Stimulated activated CD4-positive, alpha-beta T cell treated with anti-CD3 and anti-CD28 coated beads, Interleukin-4, amount 100 ng/mL, for 1 hour (primary cell): ENCODE measurements around the gene NLRP7.
"Not testable (repeated sequence)": the region's sequence is repeated elsewhere in the genome, so short reads cannot be mapped to it uniquely, and the experiment has no call there.

Source experiments
- DNase-seq: peaks from one replicate; pipeline ENCODE4 v3.0.0-alpha.2; 2020

The NLRP7 gene

DNA sequence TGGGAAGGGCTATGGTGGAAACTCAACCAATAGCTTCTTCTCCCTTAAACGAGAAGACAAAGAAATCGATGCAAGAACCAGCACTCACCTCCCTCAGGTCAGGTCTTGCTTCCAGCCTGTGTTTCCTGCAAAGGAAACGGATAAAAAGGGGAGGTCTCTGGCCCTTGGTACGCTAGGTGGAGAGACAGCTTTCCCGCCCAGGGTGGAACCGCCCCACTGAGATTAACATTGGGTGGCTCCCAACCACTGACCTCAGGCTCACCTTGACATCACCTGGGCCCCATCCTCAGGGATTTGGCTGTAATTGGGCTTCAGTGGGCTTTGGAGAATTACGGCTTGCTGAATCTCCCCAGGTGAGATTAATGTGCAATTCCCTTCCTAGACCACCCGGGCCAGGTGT is at the start of gene NLRP7:
NLRP7 (minus strand) TSS at position 150 of the 400 bp plus-strand sequence.
- no peak for DNase-seq

DNA sequence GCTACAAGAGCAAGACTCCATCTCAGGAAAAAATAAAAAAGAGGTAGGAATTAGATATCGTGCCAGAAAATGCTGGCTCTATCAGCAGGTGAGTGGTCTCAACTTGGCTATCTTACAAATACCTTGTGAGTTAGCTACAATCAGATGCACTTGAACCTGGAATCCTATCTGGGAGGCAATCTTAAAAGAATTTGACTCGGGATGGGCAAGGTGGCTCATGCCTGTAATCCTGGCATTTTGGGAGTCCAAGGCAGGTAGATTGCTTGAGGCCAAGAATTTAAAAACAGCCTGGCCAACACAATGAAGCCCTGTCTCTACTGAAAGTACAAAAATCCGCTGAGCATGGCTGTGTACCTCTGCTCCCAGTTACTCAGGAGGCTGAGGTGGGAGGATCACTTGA is 48.2 kb upstream of the NLRP7 start:
- DNase-seq: no peak

DNA sequence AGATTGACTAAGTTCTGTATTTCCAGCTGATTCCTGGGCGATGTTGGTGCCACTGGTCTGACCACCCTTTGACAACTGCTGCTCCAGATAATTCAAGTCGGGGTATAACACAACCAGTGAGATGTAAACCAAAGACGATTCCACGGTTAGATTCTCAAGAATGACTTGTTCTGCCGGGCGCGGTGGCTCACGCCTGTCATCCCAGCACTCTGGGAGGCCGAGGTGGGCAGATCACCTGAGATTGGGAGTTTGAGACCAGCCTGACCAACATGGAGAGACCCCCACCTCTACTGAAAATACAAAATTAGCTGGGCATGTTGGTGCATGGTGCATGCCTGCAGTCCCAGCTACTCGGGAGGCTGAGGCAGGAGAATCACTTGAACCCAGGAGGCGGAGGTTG is 42.2 kb upstream of the NLRP7 start:
- not testable (repeated sequence) for DNase-seq

DNA sequence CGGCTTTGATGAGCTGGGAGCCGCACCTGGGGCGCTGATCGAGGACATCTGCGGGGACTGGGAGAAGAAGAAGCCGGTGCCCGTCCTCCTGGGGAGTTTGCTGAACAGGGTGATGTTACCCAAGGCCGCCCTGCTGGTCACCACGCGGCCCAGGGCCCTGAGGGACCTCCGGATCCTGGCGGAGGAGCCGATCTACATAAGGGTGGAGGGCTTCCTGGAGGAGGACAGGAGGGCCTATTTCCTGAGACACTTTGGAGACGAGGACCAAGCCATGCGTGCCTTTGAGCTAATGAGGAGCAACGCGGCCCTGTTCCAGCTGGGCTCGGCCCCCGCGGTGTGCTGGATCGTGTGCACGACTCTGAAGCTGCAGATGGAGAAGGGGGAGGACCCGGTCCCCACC is 35.2 kb upstream of the NLRP7 start:
- not testable (repeated sequence) for DNase-seq

DNA sequence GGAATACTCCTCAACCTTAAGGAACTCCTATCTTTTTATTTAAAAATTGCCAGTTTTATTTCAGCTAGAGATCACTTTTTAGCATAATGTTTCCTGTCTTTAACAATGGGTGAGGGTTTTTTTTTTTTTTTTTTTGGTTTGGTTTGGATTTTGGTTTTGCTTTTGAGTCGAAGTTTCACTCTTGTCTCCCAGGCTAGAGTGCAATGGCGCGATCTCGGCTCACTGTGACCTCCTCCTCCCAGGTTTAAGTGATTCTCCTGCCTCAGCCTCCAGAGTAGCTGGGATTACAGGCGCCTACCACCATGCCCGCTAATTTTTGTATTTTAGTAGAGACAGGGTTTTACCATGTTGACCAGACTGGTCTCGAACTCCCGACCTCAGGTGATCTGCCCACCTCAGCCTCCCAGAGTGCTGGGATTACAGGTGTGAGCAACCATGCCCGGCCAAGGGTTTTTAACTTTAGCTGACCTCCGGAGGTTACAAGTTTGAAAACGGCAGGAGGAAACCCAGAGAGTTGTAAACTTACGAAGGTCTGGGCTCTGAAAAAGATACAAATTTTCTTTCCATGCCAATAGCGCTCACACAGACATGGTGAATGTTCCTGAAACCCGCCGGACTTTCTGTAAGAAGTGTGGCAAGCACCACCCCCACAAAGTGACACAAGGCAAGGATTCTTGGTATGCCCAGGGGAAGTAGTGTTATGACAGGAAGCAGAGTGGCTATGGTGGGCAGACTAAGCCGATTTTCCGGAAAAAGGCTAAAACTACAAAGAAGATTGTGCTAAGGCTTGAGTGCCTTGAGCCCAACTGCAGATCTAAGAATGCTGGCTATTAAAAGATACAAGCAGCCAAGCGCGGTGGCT is 26.1 kb upstream of the NLRP7 start:
- not testable (repeated sequence) for DNase-seq

DNA sequence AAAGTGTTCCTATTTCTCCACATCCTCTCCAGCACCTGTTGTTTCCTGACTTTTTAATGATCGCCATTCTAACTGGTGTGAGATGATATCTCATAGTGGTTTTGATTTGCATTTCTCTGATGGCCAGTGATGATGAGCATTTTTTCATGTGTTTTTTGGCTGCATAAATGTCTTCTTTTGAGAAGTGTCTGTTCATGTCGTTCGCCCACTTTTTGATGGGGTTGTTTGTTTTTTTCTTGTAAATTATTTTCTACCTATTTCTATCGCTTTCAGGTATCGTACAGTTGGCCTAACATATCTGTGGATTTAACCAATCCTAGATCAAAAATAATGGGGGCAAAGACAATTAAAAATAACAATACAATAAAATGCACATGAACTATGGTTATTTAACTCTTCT is 24.1 kb upstream of the NLRP7 start:
- not testable (repeated sequence) for DNase-seq

DNA sequence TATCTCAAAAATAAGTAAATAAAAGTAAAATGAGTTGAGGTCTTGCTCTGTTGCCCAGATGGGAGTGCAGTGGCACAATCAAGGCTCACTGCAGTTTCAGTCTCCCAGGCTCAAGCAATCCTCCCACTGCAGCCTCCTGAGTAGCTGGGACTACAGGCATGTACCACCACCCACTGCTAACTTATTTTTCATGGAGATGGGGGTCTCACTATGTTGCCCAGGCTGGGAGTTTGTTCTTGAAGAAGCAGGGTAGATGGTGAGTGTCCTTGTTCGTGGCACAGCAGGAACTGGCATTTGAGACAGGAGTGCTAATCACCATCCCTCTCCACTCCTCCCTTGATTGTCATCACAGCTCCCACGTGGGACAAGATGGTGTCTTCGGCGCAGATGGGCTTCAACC is 22.3 kb upstream of the NLRP7 start:
- DNase-seq: no peak

DNA sequence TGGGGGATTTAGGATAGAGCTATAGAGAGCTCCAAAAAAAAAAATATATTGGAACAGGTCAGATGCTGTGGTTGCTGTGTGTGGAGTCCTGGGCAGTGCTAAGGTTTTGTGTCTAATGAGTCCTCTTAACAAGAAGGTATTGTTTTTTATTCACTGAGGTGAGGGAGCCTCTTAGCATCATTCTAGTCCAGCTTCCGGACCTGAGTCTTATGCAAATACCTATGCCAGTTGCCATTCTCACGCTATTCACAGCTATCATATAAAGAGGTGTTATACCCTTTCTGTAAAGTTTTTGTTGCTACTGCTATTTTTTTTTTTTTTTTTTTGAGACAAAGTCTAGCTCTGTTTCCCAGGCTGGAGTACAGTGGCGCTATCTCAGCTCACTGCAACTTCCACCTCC is 20.3 kb upstream of the NLRP7 start:
- DNase-seq: no peak

DNA sequence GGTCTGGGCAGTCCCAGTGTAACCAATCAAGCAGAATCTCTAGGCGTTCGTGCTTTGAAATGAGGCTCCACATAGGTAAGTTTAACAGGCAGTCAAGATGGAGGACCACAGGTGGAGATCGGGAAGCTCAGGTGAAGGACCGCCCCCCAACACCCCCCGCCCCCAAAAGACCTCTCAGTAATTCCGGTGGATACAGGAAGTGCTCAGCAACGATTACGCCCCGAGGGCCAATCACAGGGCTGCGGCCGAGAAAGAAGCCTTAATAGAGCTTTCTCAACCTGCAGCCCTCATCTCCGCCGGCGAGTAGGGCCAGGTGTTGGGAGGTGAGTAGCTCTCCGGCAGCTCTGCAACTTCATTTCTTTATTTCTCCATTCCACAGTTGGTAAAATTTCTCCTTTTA is 17.7 kb upstream of the NLRP7 start:
- DNase-seq: not testable (repeated sequence)

DNA sequence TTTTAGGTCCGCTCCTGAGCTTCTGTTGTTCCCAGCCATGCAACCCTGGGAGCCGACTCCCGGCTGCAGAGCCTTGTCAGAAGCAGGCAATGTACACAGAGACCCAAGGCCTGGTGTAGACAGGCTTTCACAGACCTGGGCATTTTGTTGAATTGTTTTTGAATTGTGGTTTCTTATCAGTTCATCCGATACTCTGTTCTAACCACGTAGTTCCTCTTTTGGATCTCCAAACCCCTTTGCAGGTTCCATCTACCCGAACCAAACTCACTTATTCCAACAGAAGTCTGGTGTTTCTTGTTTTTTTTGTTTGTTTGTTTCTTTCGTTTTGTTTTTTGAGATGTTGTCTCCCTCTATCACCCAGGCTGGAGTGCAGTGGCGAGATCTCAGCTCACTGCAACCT is 12.5 kb upstream of the NLRP7 start:
- no peak for DNase-seq

DNA sequence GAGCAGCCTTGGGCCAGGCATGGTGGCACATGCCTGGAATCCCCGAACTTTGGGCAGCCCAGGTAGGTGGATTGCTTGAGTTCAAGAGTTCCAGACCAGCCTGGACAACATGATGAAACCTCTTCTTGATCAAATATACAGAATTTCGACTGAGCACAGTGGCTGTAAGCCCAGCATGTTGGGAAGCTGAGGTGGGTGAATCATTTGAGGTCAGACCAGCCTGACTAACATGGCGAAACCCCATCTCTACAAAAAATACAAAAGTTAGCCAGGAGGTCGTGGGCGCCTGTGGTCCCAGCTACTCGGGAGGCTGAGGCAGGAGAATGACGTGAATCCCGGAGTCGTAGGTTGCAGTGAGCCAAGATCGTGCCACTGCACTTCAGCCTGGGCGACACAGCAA is 8.0 kb upstream of the NLRP7 start:
- no peak for DNase-seq

DNA sequence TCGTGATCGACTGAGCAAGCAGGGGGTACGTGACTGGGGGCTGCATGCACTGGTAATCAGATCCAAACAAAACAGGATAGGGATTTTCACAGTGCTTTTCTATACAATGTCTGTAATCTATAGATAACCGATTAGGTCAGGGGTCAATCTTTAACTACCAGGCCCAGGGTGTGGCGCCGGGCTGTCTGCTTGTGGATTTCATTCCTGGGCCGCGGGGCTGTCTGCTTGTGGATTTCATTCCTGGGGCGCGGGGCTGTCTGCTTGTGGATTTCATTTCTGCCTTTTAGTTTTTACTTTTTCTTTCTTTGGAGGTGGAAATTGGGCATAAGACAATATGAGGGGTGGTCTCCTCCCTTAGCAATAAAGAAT is 6.0 kb upstream of the NLRP7 start:
- DNase-seq: not testable (repeated sequence)

DNA sequence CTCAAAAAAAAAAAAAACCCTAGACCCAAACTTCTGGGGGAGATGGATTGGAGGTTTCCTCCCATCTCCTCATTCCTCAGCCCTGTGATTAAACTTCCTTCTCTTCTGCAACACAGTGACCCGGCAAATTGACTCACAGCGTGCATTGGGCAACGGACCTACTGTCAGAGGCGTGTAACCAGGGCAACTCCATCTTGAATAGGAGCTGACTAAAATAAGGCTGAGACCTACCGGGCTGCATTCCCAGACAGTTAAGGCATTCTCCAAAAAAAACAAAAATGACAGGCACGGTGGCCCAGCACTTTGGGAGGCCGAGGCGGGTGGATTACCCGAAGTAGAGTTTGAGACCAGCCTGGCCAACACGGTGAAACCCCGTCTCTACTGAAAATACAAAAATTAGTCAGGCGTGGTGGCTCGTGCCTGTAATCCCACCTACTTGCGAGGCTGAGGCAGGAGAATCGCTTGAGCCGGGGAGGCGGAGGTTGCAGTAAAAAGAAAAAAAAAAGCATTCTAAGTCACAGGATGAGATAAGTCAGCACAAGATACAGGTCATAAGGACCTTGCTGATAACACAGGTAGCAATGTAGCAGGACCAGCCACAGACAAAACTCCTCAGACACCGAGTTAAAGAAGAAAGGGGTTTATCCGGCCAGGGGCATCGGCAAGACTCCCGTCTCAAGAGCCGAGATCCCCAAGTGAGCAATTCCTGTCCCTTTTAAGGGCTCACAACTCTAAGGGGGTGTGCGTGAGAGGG is 5.4 kb upstream of the NLRP7 start:
- no peak for DNase-seq

DNA sequence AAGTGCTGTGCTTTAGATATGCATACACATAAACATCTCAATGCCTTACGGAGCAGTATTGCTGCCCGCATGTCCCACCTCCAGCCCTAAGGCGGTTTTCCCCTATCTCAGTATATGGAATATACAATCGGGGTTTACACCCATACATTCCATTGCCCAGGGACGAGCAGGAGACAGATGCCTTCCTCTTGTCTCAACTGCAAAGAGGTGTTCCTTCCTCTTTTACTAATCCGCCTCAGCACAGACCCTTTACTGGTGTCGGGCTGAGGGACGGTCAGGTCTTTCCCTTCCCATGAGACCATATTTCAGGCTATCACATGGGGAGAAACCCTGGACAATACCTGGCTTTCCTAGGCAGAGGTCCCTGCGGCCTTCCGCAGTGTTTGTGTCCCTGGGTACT is 3.2 kb upstream of the NLRP7 start:
- not testable (repeated sequence) for DNase-seq

DNA sequence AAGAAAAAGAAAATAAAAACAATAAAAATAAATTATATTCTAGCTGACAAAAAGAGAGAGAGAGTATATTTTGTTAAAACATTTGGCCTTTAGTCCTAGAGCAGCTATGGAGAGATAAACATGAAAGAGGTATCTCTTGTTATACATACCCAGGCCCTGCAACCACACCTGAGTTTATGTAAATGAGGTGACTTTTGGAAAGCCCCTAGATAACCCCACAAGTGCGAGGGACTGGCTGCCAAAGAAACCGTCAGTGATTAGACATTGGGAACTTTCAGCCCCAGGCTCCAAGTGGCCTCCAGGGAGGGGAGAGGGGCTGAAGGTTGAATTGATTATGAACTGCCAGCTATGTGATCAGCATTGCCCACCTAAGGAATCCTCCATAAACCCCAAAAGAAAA is 2.1 kb upstream of the NLRP7 start:
- no peak for DNase-seq

DNA sequence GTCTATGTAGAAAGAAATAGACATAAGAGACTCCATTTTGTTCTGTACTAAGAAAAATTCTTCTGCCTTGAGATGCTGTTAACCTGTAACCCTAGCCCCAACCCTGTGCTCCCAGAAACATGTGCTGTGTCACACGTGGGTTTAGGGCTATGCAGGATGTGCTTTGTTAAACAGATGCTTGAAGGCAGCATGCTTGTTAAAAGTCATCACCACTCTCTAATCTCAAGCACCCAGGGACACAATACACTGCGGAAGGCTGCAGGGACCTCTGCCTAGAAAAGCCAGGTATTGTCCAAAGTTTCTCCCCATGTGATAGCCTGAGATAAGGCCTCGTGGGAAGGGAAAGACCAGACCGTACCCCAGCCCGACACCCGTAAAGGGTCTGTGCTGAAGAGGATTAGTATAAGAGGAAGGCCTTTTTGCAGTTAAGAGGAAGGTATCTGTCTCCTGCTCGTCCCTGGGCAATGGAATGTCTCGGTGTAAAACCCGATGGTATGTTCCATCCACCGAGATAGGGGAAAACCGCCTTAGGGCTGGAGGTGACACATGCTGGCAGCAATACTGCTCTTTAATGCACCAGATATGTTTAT is 3.5 kb downstream of the NLRP7 start:
- not testable (repeated sequence) for DNase-seq

DNA sequence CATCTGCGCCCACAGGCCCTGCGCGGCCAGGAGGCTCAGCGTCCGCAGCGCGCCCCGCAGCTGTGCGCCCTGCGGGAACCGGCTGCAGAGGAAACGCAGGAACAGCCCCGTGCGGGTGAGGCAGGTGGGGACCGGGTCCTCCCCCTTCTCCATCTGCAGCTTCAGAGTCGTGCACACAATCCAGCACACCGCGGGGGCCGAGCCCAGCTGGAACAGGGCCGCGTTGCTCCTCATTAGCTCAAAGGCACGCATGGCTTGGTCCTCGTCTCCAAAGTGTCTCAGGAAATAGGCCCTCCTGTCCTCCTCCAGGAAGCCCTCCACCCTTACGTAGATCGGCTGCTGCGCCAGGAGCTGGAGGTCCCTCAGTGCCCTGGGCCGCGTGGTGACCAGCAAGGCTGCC is 7.8 kb downstream of the NLRP7 start:
- not testable (repeated sequence) for DNase-seq

DNA sequence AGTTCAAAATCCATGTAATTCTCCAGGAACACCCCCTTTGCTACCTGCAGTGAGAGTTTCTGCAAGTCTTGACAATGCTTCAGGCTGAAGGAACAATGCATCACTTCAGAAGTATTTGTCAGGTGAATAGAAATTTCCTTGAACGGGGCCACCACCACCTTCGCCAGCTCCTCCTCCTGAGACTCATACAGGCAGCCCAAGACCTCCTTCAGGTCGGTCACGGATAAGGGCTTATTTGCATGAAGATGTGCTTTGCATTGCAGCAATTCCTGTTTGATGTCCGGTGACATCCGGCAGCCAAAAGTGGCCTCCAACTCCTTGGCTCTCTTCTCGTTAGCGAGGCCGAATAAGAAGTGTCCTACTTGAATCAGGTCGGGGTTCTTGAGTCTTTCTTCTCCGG is 8.4 kb downstream of the NLRP7 start:
- no peak for DNase-seq

DNA sequence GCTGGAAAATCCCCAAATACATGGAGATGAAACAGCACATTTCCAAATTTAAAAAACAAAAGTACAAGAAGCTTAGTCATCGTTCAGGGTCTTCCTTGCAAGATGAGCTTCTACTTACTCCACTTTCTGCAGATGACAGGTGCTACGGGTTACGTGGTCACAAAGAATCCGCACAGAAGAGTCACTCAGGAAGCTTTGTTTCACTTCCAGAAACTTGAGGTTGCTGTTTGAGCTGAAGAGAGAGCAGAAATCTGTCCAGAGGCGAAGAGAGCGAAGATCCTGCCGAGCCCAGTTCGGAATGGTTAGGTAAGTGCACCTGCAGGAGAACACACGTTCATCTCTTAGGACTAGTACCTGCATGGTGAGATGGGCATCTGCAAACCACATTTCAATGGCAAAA is 9.4 kb downstream of the NLRP7 start:
- no peak for DNase-seq

DNA sequence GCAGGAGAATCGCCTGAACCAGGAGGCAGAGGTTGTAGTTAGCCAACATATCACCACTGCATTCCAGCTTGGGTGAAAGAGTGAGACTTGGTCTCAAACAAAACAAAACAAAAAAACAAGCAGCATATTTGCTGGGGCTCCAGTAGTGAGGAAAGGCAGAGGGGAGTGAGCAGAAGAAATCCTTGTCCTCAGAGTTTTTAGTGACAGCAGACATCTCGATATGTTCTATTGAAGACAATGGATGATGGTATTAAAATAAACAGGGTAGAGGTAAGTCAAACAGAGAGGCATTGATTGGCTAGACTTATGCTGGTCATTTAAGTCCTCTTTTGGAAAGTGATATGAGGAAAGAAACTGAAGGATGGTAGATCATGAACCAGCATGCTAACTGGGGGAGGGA is 19.0 kb downstream of the NLRP7 start:
- no peak for DNase-seq

DNA sequence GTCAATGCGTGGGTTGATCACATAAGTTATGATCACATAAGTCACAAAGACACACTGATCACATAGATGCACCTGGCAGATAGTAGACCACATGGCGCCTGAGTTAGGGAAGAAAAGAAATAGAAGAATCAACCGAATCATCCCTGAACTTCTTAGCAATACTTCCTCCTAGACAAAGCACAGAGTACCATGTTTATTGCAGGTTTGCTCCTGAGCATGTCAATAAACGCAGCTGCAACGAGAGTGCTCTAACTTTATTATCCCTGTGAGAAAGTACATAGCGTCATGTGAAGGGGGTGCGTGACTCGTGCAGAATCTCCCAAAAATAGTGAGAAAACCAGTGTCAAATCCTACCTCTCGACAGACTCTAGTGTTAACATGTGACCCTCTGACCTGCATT is 24.1 kb downstream of the NLRP7 start:
- no peak for DNase-seq

DNA sequence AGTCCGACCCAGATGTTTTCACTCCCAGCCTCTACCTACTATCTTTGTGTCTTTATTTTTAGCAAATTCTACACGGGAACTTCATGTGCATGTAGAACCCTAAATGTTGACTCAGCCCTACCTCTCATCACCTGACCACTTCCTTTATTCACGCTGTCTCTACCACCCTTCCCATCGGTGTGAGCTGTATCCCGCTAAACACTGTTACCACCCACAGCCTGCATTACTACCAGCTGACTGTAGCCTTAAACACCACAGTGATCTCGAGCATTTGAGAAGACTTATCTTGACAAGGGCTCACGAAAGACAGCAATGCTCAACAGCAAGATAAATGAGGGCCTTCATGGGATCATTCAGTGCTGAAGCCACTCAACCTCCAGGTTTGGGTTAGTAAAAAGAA is 26.2 kb downstream of the NLRP7 start:
- DNase-seq: no peak

DNA sequence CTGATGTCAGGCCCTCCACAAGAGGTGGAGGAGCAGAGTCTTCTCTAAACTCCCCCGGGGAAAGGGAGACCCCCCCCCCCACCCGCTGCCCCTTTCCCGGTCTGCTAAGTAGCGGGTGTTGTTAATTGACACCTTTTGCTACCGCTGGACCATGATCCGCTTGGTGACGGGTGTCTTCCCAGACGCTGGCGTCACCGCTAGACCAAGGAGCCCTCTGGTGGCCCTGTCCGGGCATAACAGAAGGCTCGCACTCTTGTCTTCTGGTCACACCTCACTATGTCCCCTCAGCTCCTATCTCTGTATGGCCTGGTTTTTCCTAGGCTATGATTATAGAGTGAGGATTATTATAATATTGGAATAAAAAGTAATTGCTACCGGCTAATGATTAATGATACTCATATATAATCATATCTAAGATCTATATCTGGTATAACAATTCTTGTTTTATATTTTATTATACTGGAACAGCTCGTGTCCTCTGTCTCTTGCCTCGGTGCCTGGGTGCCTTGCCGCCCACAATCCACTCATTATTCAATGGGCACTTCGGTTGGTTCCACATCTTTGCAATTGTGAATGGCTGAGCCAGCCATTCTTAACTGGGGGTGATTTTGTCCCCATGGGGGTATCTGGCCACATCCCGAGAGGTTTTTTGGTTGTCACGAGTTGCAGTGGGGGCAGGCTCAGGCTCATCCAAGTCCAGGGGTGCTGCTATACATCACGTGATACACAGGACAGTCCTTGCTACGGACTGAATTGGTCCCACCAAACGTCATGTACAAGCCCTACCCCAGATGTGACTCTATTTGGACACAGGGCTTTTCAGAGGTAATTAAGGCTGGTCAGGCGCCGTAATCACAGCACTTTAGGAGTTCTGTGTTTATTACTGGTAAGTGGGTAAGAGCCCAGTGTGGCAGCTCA is 27.4 kb downstream of the NLRP7 start:
- not testable (repeated sequence) for DNase-seq
